HG03457 (cell line): ENCODE data around the gene RNU7-1.
A peak's percentile ranks its signal among the peaks of the same experiment; 100 is the strongest.
"Not testable (repeated sequence)": the region's sequence is repeated elsewhere in the genome, so short reads cannot be mapped to it uniquely, and the experiment has no call there.

Experiments used
- ATAC-seq: cut with Tn5 transposase; IDR thresholded peaks from one replicate; pipeline ENCODE4 v1.9.1; 2021; ENCODE audit warnings: moderate number of reproducible peaks; ENCODE audit not compliant: unreplicated experiment

The RNU7-1 gene

DNA sequence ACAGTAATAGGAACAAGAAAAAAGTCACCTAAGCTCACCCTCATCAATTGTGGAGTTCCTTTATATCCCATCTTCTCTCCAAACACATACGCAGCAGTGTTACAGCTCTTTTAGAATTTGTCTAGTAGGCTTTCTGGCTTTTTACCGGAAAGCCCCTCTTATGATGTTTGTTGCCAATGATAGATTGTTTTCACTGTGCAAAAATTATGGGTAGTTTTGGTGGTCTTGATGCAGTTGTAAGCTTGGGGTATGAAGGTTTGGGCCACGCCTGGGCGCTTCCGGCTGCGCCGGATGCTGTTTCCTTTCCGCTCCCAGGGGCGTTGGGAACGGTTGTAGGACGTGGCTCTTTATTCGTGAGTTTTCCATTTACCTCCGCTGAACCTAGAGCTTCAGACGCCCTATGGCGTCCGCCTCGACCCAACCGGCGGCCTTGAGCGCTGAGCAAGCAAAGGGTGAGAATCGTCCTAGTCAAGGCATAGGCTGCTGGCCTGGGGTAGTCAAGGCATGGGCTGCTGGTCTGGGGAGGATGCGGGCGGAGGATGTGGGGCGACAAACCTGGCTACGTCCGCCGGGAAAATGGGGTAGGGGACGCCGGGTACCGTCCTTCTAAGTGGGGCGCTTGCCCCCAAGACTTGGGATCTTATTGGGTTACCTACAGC lies at the start of gene RNU7-1, which contains the start of gene C12orf57:
Gene RNU7-1 (plus strand): TSS at position 95 of the 659 bp plus-strand sequence.
Gene C12orf57 (plus strand): TSS at position 301 of the 659 bp plus-strand sequence. CDS start 100 bp downstream, at position 401.
- peak; percentile 31 for ATAC-seq

GRCh38 chr12:6894321-6894720 lies 49.3 kb upstream of the RNU7-1 start:
- no peak for ATAC-seq

GRCh38 chr12:6896846-6897435 lies 46.7 kb upstream of the RNU7-1 start:
- no peak for ATAC-seq

DNA sequence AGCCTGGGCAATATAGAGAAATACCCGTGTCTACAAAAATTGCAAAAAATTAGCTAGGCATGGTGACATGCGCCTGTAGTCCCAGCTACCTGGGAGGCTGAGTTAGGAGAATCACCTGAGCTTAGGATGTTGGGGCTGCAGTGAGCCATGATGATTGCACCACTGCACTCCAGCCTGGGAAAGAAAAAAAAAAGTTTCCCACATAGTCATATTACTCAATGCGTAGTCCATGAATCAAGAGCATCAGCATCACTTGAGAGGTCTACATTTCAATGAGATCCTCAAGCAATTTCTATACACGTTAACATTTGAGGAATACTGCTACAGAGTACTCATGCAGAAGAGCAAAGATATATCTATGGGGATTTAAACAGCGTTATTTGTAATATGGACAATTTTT lies 44.2 kb upstream of the RNU7-1 start:
- ATAC-seq, result no peak

DNA sequence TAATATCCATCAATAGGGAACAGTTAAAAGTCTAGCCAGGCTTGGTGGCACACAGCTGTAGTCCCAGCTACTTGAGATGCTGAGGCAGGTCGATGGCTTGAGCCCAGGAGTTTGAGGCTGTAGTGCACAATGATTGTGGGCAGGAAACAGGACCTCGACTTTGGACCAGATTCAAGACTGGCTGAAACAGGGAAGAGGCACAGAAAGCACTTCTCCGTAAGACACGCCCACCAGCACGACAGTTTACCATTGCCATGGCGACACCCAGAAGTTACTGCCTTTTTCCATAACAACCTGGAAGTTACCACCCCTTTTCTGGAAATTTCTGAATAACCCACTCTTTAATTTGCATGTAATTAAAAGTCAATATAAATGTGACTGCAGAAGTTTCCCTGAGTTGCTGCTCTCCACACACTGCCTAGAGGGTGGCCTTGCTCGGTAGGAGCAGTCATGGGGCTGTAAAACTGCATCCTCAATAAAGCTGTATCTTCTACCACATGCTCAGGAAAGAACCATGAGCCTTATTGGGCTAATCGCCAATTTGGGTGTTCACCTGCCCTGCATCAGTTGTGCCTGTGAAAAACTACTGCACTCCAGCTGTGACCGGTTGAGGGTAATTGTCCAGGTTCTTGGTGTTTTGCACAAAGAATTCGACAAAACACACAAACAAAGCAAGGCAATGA lies 43.6 kb upstream of the RNU7-1 start:
- no peak for ATAC-seq

DNA sequence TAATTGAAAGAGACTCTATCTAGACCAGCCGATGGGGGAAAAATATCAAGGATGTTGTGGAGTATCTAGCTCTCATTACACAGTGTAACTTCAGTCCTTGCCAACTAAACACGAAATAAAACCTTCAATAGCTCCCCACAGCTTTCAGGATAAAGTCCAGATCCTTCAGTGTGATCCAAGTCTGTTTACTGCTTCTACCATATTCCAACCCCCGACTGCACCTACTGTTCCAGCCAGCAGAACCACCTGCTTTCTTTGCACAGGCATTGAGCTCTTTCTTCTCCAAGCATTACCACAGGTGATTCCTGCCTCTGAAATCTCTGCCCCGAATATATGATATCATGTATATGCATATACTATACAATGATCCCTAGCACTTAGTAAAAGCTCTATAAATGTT lies 41.2 kb upstream of the RNU7-1 start:
- no peak for ATAC-seq

DNA sequence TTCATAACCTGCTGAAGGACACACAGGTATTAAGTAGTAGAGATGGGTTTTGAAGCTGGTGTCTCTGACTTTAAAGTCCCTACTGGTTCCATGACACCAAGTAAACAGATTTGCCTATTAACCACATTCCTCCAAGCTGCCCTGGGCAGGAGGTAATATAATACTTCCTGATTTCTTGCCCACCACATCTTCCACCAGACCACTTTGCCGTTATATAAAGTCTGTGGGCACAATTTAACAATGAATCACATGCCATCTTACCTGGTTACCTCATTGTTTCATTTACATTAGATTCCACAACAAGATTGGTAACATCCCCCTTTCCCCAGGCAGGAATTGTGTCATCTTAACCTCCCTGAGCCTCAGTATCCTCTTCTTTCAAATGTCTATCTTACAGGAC lies 39.9 kb upstream of the RNU7-1 start:
- ATAC-seq, result no peak

DNA sequence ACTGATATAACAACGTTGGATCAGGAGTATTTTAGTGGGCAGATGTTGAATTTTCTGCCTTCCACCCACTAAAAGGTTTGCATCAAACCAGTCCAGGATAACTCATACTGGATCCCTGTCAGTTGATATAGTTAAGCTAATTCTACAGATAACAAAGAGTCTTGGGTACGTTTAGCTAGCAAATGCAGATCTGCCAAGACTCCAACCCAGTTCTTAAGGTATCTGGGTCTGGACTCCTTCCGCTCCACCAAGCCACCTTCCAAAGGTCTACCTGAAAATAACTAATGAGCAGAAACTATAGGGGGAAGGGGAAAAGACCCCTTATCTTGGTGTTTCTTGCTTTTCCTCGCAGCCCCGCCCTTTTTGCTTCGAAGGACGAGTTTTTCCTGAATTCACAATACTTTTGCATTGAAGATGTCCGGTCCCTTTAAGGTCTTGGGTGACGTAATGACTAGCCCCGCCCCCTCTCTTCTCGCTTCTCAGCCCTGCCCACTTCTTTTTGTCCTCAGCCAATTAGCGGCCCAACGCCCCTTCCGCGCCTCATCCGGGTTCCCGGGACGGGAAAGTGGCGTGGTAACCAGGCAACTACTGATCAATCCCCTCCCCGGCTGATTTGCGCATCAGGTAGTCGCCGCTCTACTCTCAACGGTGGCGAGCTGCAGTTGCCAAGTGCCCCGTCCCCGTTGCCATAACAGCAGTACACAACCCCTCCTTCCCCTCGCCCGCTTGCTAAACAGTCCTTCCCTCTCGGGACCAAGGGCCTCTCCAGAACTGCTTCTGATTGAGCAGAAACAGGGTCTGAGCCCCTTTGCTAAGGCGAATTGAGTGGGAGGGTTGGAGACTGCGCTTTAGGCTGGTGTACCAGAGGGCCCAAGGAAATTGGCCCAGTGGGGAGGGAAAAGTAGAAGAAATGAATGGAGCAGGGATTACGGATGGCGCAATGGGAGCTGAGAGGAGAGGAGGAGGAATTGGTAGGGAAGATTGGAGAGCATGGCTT lies 39.0 kb upstream of the RNU7-1 start, which contains the start of gene LRRC23:
Gene LRRC23 (plus strand): TSS at position 543 of the 997 bp plus-strand sequence. CDS start 812 bp downstream, outside the sequence.
- ATAC-seq, result peak; percentile 79

DNA sequence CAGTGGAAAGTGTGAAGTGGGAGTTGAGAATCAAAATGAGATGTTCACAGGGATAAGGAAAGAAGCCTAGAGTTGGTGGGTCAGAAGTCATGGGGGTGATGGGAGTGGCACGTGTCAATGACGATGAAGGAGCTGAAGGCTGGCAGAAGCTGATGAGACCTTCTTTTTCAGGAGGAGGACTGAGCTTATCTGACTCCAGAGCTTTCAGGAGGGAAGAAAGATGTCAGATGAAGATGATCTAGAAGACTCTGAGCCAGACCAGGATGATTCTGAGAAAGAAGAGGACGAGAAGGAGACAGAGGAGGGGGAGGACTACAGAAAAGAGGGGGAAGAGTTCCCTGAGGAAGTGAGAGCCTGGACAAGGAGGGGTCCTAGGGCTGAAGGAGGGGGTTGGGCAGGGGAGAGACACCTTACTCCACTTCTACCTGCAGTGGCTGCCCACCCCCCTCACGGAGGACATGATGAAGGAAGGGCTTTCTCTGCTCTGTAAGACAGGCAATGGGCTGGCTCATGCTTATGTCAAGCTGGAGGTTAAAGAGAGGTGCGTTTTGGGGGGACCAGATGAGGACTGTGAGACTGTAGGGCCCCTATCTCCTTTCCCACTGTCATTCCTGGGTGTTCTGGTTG lies 38.1 kb upstream of the RNU7-1 start:
- no peak for ATAC-seq

GRCh38 chr12:6908141-6908540 lies 35.5 kb upstream of the RNU7-1 start:
- not testable (repeated sequence) for ATAC-seq

DNA sequence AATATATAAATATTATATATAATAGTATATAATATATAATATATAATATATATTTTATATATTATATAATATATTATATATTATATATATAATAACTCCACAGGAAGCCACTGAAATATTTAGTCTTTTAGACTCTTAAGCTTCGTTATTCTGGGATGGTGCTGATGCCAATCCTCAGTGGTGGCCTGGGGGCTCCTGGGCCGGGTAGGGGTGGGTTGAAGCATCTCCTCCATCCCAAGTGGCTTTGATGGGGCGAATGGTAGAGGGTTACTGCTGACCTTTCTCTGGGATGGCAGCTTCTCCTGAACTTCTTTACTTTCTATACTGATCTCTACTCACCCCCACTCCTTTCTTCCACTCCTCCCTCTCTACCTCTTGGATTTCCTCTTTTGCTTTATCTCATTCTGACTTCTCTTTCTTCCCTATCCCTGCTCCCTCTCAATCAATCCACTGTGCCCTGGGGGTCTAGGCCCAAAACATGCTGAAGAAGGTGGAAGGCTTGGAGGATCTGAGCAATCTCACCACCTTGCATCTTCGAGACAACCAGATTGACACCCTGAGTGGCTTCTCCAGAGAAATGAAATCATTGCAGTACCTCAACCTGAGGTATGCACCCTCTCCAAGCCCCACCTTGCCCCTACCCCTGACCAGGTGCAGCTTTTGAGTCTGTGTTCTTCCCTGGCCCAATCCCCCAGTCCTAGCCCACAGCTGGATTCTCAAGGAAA lies 34.0 kb upstream of the RNU7-1 start:
- no peak for ATAC-seq

- no peak for ATAC-seq
These were observed 31.3 kb upstream of the RNU7-1 start for GRCh38 chr12:6912164-6912935.

DNA sequence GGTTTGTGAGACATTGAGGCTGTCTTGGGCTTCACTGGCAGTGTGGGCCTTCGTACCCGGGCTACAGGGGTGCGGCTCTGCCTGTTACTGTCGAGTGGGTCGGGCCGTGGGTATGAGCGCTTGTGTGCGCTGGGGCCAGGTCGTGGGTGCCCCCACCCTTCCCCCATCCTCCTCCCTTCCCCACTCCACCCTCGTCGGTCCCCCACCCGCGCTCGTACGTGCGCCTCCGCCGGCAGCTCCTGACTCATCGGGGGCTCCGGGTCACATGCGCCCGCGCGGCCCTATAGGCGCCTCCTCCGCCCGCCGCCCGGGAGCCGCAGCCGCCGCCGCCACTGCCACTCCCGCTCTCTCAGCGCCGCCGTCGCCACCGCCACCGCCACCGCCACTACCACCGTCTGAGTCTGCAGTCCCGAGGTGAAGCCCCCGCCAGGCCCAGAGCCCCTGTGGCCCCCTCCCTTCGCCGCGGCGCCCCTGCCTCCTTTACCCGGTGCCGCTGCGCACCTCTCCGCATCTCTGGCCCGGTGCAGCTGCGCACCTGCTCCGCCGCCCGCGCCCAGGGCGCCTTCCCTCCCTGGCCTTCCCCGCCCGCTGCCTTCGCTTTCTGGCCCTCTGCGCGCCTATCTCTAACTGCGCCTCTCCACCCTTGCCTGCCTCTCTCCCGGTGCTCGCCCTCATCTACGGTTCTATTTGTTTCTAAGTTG lies 29.2 kb upstream of the RNU7-1 start, which contains the start of gene ENO2:
Gene ENO2 (plus strand): TSS at position 335 of the 701 bp plus-strand sequence. CDS start 1,253 bp downstream, outside the sequence.
- ATAC-seq, result peak; percentile 47

GRCh38 chr12:6914947-6915788 lies 28.4 kb upstream of the RNU7-1 start:
- ATAC-seq, result no peak

- ATAC-seq, result no peak
These were observed 27.8 kb upstream of the RNU7-1 start for GRCh38 chr12:6915789-6916285.

DNA sequence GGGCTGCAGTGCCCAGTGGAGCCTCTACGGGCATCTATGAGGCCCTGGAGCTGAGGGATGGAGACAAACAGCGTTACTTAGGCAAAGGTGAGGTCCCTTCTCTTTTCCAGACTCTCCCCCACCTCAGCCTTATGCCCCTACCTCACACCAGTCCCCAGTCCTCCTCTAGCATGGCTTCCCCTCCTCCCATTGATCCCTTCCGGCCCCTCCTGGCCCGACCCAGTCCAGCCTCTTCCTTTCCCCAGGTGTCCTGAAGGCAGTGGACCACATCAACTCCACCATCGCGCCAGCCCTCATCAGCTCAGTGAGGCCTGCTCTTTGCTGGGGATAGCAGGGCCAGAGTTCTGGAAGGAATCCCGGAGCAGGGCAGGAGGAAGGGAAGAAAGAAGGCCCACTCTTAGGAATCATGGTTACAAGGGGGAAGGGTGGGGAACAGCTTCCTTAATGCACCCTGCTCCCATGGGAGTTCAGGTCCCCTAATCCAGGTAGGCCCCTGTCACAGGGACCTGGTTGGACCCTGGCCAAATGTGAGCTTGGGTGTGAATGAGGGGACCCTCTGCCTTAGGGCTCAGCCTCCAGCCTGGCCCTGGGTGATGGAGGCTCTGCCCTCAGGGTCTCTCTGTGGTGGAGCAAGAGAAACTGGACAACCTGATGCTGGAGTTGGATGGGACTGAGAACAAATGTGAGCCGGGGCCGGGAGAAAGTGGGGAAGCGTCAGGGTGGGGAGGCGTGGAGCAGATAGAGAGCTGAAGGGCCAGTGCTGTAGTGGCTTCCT lies 27.0 kb upstream of the RNU7-1 start:
- ATAC-seq, result no peak
